DMS153 treated with DMSO at 0.1 percent for 48 hours (cell line): ENCODE results near the gene NEK4.

ENCODE experiments used
- DNase-seq: peaks from one replicate; lab custom pipeline; 2025; ENCODE audit not compliant: unreplicated experiment; lab: John Stamatoyannopoulos, UW

The NEK4 gene

GRCh38 chr3:52704611-52705437 is 65.9 kb downstream of the NEK4 start:
- DNase-seq = no peak

- DNase-seq = no peak
These were observed 67.4 kb downstream of the NEK4 start for GRCh38 chr3:52703341-52703740.

GRCh38 chr3:52697632-52697965 is 73.1 kb downstream of the NEK4 start:
- DNase-seq = no peak

- no peak for DNase-seq
These were observed 73.7 kb downstream of the NEK4 start for GRCh38 chr3:52696830-52697631.

- DNase-seq = no peak
These were observed 74.7 kb downstream of the NEK4 start for GRCh38 chr3:52695798-52696671.

- DNase-seq = no peak
These were observed 76.1 kb downstream of the NEK4 start for GRCh38 chr3:52694528-52695189.

- no peak for DNase-seq
These were observed 77.7 kb downstream of the NEK4 start for GRCh38 chr3:52693071-52693470.

- no peak for DNase-seq
These were observed 80.2 kb downstream of the NEK4 start for GRCh38 chr3:52690560-52690959.

- no peak for DNase-seq
These were observed 81.6 kb downstream of the NEK4 start for GRCh38 chr3:52689151-52689550.

- DNase-seq = no peak
These were observed 82.5 kb downstream of the NEK4 start for GRCh38 chr3:52688266-52688665.

GRCh38 chr3:52685709-52686691 is 84.7 kb downstream of the NEK4 start, which contains the start of the genes GNL3 and PBRM1:
TSS of gene GNL3 (plus strand) at chr3:52686032. CDS start at chr3:52686093, 61 bp downstream.
TSS of gene PBRM1 (minus strand) at chr3:52685913.
- peak; percentile 20 for DNase-seq

- peak; percentile 15 for DNase-seq
These were observed 85.4 kb downstream of the NEK4 start for GRCh38 chr3:52685285-52685708.

GRCh38 chr3:52684184-52684583 is 86.6 kb downstream of the NEK4 start:
- DNase-seq = no peak

GRCh38 chr3:52683611-52684010 is 87.1 kb downstream of the NEK4 start:
- DNase-seq = no peak

- no peak for DNase-seq
These were observed 88.7 kb downstream of the NEK4 start for GRCh38 chr3:52682016-52682415.

GRCh38 chr3:52681596-52681995 is 89.1 kb downstream of the NEK4 start:
- DNase-seq = no peak

GRCh38 chr3:52679811-52680210 is 90.9 kb downstream of the NEK4 start:
- no peak for DNase-seq

- DNase-seq = no peak
These were observed 91.6 kb downstream of the NEK4 start for GRCh38 chr3:52679199-52679538.
